ENCODE measurements around the gene MCF2L2.
"Not testable (repeated sequence)": the region's sequence is repeated elsewhere in the genome, so short reads cannot be mapped to it uniquely, and the experiment has no call there.

The MCF2L2 gene, protein sequence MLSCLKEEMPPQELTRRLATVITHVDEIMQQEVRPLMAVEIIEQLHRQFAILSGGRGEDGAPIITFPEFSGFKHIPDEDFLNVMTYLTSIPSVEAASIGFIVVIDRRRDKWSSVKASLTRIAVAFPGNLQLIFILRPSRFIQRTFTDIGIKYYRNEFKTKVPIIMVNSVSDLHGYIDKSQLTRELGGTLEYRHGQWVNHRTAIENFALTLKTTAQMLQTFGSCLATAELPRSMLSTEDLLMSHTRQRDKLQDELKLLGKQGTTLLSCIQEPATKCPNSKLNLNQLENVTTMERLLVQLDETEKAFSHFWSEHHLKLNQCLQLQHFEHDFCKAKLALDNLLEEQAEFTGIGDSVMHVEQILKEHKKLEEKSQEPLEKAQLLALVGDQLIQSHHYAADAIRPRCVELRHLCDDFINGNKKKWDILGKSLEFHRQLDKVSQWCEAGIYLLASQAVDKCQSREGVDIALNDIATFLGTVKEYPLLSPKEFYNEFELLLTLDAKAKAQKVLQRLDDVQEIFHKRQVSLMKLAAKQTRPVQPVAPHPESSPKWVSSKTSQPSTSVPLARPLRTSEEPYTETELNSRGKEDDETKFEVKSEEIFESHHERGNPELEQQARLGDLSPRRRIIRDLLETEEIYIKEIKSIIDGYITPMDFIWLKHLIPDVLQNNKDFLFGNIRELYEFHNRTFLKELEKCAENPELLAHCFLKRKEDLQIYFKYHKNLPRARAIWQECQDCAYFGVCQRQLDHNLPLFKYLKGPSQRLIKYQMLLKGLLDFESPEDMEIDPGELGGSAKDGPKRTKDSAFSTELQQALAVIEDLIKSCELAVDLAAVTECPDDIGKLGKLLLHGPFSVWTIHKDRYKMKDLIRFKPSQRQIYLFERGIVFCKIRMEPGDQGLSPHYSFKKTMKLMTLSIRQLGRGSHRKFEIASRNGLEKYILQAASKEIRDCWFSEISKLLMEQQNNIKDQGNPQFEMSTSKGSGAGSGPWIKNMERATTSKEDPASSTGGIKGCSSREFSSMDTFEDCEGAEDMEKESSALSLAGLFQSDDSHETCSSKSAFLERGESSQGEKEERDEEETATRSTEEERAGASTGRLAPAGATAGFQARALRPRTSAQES

DNA sequence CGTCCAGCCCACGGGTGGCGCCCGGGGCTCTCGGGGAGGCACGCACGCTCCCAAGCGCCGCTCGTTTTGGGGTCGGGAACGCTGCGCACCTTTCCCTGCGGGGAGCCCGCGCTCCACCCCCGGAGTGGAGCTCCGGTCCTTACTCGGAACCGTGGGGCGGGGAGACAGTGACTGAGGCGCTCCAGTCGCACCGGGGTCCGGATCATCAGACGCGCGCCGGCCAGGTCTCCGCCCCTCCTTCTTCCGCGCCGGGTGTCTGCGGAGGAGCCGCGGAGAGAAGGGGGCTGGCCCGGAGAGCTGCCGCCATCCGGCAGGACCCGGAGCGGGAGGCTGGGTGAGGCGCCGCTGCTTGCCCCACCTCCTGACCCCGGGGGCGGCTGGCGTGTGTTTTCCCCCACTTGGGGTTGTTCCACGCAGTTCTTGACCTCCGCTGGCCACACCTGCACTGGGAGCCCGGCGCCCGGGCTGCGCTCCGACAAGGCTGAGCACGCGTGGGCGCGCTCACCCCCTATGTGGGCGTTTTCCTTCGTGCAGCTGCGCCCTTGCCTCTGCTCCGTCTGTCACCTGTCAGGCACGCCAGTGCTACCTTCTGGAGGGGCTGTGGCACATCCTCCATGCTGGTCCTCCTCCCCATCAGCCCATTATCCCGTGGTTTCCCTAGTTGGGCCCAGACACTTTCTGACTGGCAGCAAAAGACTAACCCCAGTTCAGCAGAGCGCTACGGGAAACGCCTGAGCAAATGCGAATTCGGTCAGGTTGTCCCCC lies at the start of gene MCF2L2:
Gene MCF2L2, minus strand, starts transcription at position 173 of the 765 bp plus-strand sequence. CDS start 642 bp downstream, outside the sequence.
- peak; percentile 10 for DNase-seq

DNA sequence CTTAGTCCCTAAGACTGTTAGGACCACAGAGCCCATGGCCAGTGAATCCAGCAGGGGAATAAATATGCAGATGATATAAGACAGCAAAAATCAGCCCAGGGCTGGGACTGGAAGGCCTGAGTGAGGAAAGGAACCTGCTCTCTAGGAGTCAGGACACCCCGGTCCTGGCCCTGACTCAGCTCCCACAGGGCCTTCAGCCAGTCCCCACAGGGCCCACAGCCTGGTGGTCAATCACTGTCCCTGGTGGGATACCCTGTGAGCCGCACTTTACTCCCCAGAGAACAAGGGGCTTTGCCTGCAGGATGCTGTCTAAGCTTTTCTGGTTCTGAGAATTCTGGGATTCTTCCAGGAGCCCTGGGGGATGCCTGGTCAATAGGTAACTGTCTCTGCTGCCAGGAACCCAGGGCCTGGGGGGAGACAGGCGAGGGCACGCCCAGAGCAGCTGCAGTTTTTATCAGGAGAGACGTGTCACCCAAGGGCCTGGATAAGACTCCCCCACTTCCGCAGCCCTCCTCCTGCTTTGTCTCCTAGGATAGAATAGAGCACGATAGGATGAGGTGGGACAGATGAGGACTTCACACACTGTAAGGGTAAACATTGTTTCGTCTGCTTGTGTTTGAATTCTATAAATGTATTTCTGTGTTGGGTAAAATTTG lies 49.5 kb upstream of the MCF2L2 start:
- DNase-seq = no peak

DNA sequence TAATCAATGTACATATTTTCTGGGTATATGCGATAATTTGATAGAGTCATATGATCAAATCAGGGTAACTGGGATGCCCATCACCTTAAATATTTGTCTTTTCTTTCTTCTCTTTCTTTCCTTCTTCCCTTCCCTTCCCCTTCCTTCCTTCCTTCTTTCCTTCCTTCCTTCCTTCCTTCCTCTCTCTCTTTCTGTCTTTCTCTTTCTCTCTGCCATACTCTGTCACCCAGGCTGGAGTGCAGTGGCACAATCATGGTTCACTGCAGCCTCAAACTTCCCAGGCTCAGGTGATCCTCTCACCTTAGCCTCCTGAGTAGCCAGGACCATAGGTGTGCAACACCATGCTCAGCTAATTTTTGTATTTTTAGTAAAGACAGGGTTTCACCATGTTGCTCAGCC lies 47.3 kb upstream of the MCF2L2 start:
- not testable (repeated sequence) for DNase-seq

- DNase-seq = no peak
Measured at GRCh38 chr3:183475016-183475763, 46.8 kb upstream of the MCF2L2 start.

DNA sequence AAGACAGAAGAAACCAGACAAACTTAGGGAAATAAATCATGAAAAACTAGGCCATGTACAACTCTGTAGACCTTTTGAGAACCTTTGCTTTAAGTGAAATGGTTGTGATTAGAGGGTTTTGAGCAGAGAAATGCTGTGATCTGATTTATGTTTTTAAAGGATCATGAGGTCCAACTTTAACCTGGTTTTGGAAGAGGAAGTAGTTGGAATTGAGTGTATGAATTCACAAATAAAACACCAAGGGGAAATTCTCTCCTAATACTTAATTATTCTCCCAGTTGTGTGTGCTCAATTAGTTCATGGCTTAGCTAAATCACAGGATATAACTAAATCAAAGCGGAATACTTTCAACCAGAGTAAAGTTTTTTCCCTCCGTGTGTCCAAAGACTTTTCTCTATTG lies 45.5 kb upstream of the MCF2L2 start:
- DNase-seq = no peak

DNA sequence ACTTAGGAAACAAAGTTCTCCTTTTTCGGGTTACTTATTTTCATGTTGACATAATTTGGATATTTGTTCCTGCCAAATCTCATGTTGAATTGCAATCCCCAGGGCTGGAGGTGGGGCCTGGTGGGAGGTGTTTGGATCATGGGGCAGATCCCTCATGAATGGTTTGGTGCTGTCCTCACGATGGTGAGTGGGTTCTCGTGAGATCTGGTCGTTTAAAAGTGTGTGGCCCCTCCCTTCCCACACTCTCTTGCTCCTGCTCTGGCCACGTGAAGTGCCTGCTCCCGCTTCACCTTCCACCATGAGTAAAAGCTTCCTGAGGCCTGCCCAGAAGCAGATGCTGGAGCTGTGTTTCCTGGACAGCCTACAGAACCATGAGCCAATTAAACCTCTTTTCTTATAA lies 43.7 kb upstream of the MCF2L2 start:
- no peak for DNase-seq

DNA sequence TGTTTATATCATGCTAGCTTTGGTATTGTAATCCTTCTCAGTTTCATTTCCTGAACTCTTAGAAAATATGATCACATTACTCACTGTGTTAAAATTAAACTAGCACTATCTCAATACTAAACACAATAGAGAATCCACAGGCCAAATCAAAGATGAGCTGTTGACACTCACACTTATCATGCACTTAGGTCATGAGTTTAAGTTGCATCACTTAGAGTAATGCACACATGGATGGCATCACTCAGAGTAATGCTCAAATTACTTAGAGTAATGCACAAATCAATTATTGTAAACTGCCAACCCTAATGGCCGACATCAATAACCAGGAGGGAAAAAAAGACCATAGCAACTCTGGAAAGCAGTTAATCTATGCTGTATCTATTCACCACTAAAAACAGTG lies 40.0 kb upstream of the MCF2L2 start:
- no peak for DNase-seq

GRCh38 chr3:183466575-183466974 lies 38.2 kb upstream of the MCF2L2 start:
- no peak for DNase-seq

DNA sequence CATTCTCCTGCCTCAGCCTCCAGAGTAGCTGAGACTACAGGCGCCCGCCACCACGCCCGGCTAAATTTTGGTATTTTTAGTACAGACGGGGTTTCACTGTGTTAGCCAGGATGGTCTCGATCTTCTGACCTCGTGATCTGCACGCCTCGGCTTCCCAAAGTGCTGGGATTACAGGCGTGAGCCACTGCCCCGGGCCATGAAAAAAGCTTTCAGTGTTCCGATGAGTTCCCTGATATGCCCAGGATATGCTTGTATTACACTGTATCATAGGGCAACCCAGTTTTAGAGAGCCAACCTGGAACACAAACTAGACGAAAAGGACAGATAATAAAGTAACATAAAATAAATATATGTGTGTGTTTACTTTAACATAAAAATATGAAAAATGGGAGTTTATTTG lies 37.3 kb upstream of the MCF2L2 start:
- not testable (repeated sequence) for DNase-seq

- DNase-seq = no peak
Measured at GRCh38 chr3:183464480-183464879, 36.1 kb upstream of the MCF2L2 start.

DNA sequence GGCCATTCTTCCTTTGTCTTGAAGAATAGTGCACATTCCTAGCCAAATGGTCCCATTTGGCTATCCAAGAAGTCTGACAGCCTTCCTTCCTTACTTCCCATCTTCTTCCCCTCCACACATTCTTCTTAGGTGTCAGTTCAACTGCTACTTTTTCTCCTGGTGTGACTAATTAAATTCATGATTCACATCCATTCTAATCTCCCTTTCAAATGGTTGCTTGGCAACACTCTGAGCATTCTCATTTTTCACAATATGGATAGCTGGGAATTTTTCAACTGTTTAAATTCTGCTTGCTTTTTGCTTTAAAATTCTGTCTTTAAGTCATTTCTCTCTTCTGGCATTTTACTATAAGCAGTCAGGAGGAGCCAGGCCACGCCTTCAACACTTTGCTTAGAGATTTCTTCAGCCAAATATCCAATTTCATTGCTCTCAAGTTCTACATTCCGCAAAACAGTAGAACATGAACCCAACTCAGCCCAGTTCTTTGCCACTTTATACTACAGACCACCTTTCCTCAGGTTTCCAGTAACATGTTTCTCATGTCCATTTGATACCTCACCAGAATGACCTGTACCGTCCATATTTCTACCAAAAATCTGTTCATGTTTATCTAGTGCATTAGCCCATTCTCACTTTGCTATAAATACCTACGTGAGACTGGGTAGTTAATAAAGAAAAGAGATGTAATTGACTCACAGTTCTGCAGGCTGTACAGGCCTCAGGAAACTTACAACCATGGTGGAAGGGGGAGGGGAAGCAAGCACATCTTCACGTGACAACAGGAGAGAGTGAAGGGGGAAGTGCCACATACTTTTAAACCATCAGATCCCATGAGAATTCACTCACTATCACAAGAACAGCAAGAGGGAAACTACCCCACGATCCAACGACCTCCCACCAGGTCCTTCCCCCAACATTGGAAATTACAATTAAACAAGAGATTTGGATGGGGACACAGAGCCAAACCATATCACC lies 31.9 kb upstream of the MCF2L2 start:
- DNase-seq = peak; percentile 24

DNA sequence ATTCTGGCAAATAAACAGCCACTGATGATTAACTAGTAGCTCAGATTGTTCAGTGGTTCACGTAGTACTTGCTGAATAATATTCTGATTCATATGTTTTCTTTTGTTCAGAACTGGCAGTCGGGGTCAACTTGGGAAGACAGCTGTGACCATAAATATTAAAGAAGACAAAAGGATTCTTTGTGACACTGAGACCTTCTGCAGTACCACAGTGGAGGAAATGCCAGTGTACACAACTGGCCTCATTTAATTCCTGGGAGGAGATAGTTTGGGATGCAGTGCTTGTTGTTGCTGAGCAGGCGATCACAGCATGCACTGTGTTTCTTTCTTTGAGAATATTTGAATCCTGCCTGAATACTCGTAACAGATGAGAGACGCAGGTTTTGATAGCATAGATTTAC lies 26.7 kb upstream of the MCF2L2 start:
- peak; percentile 64 for DNase-seq

DNA sequence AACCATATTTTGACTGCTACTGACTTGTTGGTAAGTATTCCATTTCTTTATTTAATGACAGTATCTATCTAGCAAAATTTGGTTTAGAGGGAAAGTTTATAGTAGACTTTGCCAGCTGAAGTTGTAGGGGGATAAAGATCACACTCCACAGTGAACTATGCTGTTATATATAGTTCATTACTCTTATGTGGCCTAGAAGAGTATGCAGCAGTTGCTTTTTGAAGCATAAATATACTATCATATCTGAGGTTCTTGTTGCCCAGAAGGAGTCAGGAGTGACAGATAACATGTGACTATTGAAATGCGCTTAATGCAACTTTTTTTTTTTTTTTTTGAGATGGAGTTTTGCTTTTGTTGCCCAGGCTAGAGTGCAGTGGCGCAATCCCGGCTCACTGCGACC lies 25.6 kb upstream of the MCF2L2 start:
- no peak for DNase-seq

DNA sequence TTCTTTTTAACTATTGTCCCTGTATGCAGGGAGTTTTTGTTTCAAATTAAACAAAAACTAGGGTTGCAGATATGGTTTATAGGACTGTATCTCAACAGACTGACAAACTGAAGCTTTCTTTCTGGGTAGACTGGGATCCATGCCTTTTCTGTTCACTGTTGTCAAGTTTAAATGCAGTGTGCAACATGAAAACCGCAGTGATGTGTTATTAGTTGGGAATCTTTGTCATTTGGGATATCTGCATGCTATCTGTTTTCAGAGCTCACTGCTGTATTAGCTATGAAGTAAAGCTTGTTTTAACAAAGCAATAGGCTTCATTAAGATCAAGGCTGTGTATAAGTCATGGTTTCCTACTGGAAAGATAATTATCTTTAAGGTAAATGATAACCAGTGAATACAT lies 21.4 kb upstream of the MCF2L2 start:
- no peak for DNase-seq

DNA sequence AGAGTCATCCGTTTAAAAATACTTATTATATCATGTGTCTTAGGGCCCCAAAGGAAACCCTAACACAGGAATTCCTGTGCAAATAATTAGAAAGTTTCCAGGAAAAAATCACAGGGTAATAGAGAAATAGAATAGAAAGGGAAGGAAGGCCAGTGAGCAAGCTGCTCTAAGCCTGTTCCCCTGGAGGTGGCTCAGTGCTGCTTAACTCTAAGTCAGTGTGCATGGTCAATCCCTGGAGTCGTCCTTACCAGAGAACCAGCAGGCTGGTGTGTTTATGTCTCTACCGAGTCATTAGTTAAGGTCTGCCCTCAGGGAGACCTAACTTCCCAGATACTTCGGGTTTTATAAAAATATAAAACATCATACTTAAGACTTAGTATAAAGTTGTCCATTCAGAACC lies 21.0 kb upstream of the MCF2L2 start:
- DNase-seq = no peak

DNA sequence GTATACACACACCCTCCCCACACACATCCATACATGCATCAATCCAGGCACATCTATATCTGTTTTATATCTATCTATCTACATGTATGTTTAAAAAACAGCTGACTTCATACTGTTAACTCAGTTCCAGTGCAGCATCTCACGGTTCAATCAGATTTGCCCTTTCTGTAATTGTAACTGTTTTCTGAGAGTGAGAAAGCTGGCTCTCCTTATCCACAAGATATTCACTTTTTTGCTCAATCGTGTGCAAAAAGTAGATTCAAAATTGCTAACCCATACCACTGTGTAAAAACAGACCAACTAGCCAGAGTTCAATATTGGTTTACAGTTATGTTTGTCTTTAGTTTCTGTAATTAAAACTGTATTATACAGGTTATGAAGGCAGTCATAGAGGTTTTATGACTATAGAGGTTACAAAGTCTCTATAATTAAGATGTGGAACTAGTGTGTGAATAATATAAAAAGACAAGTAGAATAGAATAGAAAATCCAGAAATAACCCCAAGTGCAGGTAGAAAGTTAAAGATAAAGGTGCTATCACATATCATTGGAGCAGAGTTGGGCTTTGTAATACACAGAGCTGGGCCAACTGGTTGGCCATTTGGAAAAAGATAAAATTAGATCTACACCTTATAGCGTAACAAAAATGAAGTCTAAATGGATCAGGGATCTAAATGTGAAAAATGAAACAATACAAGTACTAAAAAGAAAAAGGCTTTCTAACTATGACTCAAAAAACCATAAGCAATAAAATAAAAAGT lies 20.1 kb upstream of the MCF2L2 start:
- no peak for DNase-seq

DNA sequence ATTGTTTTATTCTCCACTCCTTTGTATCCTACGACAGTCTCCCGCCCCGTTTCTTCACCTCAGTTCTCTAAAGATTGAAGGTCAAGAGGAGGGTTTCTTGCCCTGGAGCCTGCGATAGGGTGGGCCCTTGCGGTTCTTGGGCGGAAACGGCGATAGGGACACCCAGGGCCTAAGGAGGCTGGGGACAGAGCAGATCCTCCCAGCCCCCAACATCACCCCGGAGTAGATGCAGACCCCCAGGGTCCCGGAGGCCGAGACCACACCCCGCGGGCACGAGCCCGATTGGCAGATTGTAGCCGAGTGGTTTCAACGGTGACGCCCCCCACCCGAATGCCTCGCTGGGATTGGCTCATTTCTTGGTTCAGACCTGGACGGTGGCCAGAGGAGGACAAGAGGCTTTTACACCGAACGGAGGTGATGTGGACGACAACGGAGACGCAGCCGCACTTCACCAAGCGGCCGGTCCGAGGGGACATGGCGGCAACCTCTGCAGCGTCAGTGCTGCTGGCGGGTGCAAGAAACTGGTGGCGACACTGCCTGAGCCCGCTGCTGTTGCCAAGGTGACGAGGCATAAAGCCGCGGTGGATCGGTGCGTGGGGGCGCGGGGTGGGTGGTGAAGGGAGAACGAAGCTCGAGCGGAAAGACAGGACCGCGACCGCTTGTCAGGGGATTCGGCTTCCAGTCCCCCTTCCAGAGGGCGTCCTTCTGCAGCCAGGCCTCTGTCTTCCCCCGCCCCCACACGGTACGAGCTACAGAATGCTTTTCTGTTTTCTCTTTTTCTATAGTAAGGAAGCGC lies 19.0 kb upstream of the MCF2L2 start:
- DNase-seq = peak; percentile 89

DNA sequence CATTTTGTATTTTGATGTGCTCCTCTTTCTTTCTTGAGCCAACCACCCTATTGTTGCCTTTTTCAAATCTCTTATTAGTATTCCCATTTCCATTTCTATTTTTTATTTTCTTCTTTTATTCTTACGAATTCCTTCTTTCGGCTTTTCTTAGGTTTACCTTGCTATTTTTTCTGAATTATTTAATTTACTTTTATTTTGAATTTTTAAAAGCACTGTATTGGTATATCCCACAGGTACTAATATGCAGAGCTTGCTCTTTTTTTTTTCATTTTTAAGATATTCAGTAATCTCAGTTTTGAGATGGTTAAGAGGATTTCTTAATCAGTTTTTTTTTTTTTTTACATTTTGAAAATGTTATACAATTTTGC lies 18.4 kb upstream of the MCF2L2 start:
- DNase-seq = no peak

- DNase-seq = no peak
Measured at GRCh38 chr3:183444748-183445147, 16.3 kb upstream of the MCF2L2 start.

All from kidney glomerular epithelial cell (primary cell).